Nephron (organoid): ENCODE data around the gene ADAMTSL5.

Source experiments
- H3K27ac Mint-ChIP-seq, 3 experiments: 2 replicates each; pipeline ENCODE4 v1.8.0; 2020; ENCODE audit warnings: mixed read lengths in 3 of 3, mild to moderate bottlenecking in 2 of 3, moderate library complexity in 1 of 3
- H3K27me3 Mint-ChIP-seq: 2 replicates; pipeline ENCODE4 v1.8.0; 2021; ENCODE audit warnings: low read depth, mild to moderate bottlenecking, moderate library complexity, mixed read lengths
- H3K36me3 Mint-ChIP-seq: 2 replicates; pipeline ENCODE4 v1.8.0; 2020; ENCODE audit warnings: low read depth, mixed read lengths
- H3K4me1 Mint-ChIP-seq: 2 replicates; pipeline ENCODE4 v1.8.0; 2020; ENCODE audit warnings: mixed read lengths
- H3K4me3 Mint-ChIP-seq, 3 experiments: 2 replicates each; pipeline ENCODE4 v1.8.0; 2020; ENCODE audit warnings: mild to moderate bottlenecking in 3 of 3, mixed read lengths in 3 of 3, moderate library complexity in 2 of 3
- H3K9me3 Mint-ChIP-seq: 2 replicates; pipeline ENCODE4 v1.8.0; 2020; ENCODE audit warnings: mixed read lengths
- TF ChIP-seq, protein P1 (sequence below), 3 experiments: fragments of 200-600 bp; sonication (generic); IDR thresholded peaks; one replicate each; pipeline ENCODE4 v1.5.0; 2021; ENCODE audit warnings: antibody characterized with exemption in 3 of 3; ENCODE audit not compliant: unreplicated experiment in 3 of 3

The ADAMTSL5 gene

DNA sequence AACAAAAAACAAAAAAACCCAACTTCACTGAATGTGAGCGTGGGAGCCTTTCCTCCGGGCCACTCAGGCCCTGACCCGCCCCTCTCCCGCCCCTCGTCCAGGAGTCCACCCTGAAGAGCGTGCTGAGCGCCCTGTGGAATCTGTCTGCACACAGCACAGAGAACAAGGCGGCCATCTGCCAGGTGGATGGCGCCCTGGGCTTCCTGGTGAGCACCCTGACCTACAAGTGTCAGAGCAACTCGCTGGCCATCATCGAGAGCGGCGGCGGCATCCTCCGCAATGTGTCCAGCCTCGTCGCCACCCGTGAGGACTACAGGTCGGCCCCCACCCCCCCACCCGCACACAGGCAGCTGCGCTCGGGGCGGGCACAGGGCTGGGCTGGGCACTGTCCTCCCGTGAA lies 51.0 kb downstream of the ADAMTSL5 start:
- H3K4me3 Mint-ChIP-seq, result no peak overlapping the region
- H3K36me3 Mint-ChIP-seq, result peaks cover 6% of the 10 kb centered on the region
- H3K27ac Mint-ChIP-seq, result no peak overlapping the region
- no peaks in the 10 kb centered on the region for H3K9me3 Mint-ChIP-seq
- no peaks in the 10 kb centered on the region for H3K4me1 Mint-ChIP-seq
- peaks cover 59% of the 10 kb centered on the region for H3K27me3 Mint-ChIP-seq
- TF ChIP-seq, protein P1, sequence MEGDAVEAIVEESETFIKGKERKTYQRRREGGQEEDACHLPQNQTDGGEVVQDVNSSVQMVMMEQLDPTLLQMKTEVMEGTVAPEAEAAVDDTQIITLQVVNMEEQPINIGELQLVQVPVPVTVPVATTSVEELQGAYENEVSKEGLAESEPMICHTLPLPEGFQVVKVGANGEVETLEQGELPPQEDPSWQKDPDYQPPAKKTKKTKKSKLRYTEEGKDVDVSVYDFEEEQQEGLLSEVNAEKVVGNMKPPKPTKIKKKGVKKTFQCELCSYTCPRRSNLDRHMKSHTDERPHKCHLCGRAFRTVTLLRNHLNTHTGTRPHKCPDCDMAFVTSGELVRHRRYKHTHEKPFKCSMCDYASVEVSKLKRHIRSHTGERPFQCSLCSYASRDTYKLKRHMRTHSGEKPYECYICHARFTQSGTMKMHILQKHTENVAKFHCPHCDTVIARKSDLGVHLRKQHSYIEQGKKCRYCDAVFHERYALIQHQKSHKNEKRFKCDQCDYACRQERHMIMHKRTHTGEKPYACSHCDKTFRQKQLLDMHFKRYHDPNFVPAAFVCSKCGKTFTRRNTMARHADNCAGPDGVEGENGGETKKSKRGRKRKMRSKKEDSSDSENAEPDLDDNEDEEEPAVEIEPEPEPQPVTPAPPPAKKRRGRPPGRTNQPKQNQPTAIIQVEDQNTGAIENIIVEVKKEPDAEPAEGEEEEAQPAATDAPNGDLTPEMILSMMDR (IDR thresholded peaks at IDR 0.05; ENCODE audit: unreplicated experiment in 3 of 3), result no peak

DNA sequence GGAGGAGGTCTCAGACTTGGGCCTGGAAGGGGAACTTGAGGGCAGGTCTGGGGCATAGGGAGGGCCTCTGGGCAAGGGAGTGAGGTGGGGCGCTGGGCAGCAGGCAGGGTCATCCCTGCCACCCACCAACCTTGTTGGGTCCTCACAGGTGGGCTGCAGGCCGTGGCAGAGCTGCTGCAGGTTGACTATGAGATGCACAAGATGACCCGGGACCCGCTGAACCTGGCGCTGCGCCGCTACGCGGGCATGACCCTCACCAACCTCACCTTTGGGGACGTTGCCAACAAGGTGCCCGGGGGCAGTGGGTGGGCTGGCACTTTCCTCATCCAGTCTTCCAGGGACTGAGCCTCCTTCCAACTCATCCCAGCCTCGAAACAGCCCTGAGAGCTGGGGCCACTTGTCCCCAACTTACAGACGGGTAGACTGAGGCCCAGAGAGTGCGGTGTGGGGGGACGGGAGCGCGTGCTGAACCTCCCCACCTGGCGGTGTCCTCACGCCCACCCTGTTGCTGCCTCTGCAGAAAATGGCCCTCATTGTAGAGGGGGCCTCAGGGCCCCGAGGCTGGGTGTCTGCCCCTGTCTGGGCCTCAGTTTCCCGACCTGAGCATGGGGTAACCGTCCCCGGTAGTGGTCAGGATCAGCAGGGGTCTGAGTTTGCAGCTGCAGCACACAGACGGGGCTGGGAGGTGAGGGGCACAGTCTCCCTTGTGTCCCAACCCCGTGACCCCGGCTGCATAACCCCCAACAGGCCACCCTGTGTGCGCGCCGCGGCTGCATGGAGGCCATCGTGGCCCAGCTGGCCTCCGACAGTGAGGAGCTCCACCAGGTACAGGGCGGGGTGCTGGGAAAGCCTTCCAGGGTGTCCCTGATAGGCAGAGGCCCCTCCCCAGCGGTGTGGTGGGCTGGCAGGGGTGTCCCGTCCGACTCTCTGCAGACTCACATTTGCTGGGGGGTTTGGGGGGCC lies 52.5 kb downstream of the ADAMTSL5 start:
- Mint-ChIP-seq H3K4me3 (no peak overlapping the region), H3K27me3 (peaks cover 58% of the 10 kb centered on the region), H3K36me3 (peaks cover 6% of the 10 kb centered on the region), H3K4me1 (no peaks in the 10 kb centered on the region), H3K9me3 (no peaks in the 10 kb centered on the region), H3K27ac (no peak overlapping the region)
- TF ChIP-seq, protein P1 (IDR thresholded peaks at IDR 0.05; ENCODE audit: unreplicated experiment in 3 of 3), result no peak

DNA sequence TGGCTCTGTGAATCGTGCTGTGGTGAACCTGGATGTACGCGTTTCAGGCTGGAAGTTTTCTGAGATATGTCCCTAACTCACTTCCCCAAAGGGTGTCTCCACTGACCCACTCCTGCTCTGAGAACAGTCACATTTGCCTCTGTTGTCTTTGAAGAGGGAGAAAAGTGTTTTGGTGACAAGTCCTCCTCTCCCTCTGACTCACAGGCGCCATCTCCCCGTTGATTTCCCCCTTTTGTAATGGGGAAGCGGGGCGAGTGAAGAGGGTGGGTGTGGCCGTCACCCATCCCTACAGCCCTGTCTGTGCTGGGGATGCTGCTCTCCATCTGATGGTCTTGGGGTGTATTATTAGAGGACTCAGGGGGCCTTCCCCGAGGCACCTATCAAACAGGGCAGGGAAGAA lies 53.3 kb downstream of the ADAMTSL5 start:
- H3K27ac Mint-ChIP-seq, result no peak overlapping the region
- H3K27me3 Mint-ChIP-seq, result peaks cover 59% of the 10 kb centered on the region
- peaks cover 6% of the 10 kb centered on the region for H3K36me3 Mint-ChIP-seq
- H3K4me3 Mint-ChIP-seq, result no peak overlapping the region
- TF ChIP-seq, protein P1 (IDR thresholded peaks at IDR 0.05; ENCODE audit: unreplicated experiment in 3 of 3), result no peak
- no peaks in the 10 kb centered on the region for H3K4me1 Mint-ChIP-seq
- no peaks in the 10 kb centered on the region for H3K9me3 Mint-ChIP-seq

- Mint-ChIP-seq H3K27me3 (peaks cover 55% of the 10 kb centered on the region), H3K4me3 (no peak overlapping the region), H3K4me1 (no peaks in the 10 kb centered on the region), H3K36me3 (peaks cover 6% of the 10 kb centered on the region), H3K9me3 (no peaks in the 10 kb centered on the region), H3K27ac (no peak overlapping the region)
- TF ChIP-seq, protein P1 (IDR thresholded peaks at IDR 0.05; ENCODE audit: unreplicated experiment in 3 of 3), result no peak
Observed at GRCh38 chr19:1457892-1458291, 54.9 kb downstream of the ADAMTSL5 start.

GRCh38 chr19:1457031-1457739 lies 55.6 kb downstream of the ADAMTSL5 start:
- no peaks in the 10 kb centered on the region for H3K9me3 Mint-ChIP-seq
- H3K4me3 Mint-ChIP-seq, result no peak overlapping the region
- H3K27me3 Mint-ChIP-seq, result peaks cover 55% of the 10 kb centered on the region
- H3K36me3 Mint-ChIP-seq, result peaks cover 6% of the 10 kb centered on the region
- no peaks in the 10 kb centered on the region for H3K4me1 Mint-ChIP-seq
- no peak overlapping the region for H3K27ac Mint-ChIP-seq
- TF ChIP-seq, protein P1 (IDR thresholded peaks at IDR 0.05; ENCODE audit: unreplicated experiment in 3 of 3), result no peak
